NK-92 (cell line): ENCODE measurements around the gene GPR162.

Experiments
- DNase-seq: peaks from one replicate; lab custom pipeline; 2025; ENCODE audit not compliant: unreplicated experiment; lab: John Stamatoyannopoulos, UW

GPR162 gene

GRCh38 chr12:6834254-6834653 is 12.6 kb downstream of the GPR162 start:
- no peak for DNase-seq

GRCh38 chr12:6834873-6835272 is 13.3 kb downstream of the GPR162 start:
- no peak for DNase-seq

- no peak for DNase-seq
Observed at GRCh38 chr12:6836851-6837250, 15.2 kb downstream of the GPR162 start.

- no peak for DNase-seq
Observed at GRCh38 chr12:6837370-6838060, 15.9 kb downstream of the GPR162 start.

- DNase-seq, result no peak
Observed at GRCh38 chr12:6838854-6839253, 17.2 kb downstream of the GPR162 start.

- no peak for DNase-seq
Observed at GRCh38 chr12:6839482-6840201, 18.0 kb downstream of the GPR162 start.

- no peak for DNase-seq
Observed at GRCh38 chr12:6840330-6840729, 18.7 kb downstream of the GPR162 start.

- no peak for DNase-seq
Observed at GRCh38 chr12:6840761-6841515, 19.3 kb downstream of the GPR162 start, which contains the start of gene GNB3. Gene GNB3 (plus strand): TSS chr12:6840925. CDS start chr12:6841288, 363 bp downstream.

- DNase-seq, result no peak
Observed at GRCh38 chr12:6842075-6842474, 20.5 kb downstream of the GPR162 start.

- no peak for DNase-seq
Observed at GRCh38 chr12:6843118-6843902, 21.7 kb downstream of the GPR162 start.

GRCh38 chr12:6845395-6845794 is 23.8 kb downstream of the GPR162 start:
- DNase-seq, result no peak

- no peak for DNase-seq
Observed at GRCh38 chr12:6846316-6846869, 24.8 kb downstream of the GPR162 start.

GRCh38 chr12:6847676-6848075 is 26.1 kb downstream of the GPR162 start:
- no peak for DNase-seq

GRCh38 chr12:6849427-6849826 is 27.8 kb downstream of the GPR162 start:
- DNase-seq, result no peak

- DNase-seq, result no peak
Observed at GRCh38 chr12:6849976-6850560, 28.4 kb downstream of the GPR162 start.

- DNase-seq, result no peak
Observed at GRCh38 chr12:6850796-6851152, 29.2 kb downstream of the GPR162 start.

GRCh38 chr12:6851153-6851920 is 29.7 kb downstream of the GPR162 start, which contains the start of gene CDCA3:
Gene CDCA3 (minus strand): TSS chr12:6851286. CDS start chr12:6850952, 334 bp downstream.
- peak; percentile 41 for DNase-seq

GRCh38 chr12:6851921-6852650 is 30.5 kb downstream of the GPR162 start, which contains the start of gene USP5:
Gene USP5 (plus strand): TSS chr12:6852150. CDS start chr12:6852180, 30 bp downstream.
- DNase-seq, result peak; percentile 83
